HG03103 (cell line): Measurements from ENCODE around the gene UQCRH.
"Not testable (repeated sequence)": the region's sequence is repeated elsewhere in the genome, so short reads cannot be mapped to it uniquely, and the experiment has no call there.

Experiments used
- ATAC-seq: cut with Tn5 transposase; IDR thresholded peaks from one replicate; pipeline ENCODE4 v1.9.1; 2021; ENCODE audit warnings: low read depth; ENCODE audit not compliant: unreplicated experiment

UQCRH gene

DNA sequence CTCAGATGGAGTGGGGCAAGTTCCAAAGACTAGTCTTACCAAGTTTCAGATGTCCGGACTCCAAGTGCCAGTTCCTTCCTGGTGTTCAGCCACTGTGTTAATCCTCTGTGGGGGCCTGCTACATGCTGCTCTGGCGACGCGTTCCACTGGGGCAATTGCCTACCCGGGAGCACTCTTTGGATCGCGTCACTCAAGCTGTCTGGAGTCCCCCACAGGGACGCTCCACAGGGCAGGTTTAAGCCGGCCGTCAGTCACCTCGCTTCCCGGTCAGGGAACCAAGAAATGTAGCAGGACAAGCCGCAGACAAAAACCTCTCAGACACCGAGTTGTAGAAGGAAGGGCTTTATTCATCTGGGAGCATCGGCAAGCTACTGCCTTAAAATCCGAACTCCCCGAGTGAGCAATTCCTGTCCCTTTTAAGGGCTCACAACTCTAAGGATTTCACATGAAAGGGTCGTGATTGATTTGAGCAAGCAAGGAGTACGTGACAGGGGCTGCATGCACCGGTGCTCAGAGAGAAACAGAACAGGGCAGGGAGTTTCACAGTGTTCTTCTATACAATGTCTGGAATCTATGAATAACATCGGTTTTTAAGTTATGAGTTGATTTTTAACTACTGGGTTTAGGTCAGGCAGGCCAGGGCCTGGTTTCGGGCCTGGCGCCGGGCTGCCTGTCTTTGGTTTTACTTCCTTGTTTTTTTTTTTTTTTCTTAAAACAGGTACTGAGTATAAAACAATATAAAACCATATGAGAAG, 28.5 kb downstream of the UQCRH start:
- ATAC-seq, result not testable (repeated sequence)

DNA sequence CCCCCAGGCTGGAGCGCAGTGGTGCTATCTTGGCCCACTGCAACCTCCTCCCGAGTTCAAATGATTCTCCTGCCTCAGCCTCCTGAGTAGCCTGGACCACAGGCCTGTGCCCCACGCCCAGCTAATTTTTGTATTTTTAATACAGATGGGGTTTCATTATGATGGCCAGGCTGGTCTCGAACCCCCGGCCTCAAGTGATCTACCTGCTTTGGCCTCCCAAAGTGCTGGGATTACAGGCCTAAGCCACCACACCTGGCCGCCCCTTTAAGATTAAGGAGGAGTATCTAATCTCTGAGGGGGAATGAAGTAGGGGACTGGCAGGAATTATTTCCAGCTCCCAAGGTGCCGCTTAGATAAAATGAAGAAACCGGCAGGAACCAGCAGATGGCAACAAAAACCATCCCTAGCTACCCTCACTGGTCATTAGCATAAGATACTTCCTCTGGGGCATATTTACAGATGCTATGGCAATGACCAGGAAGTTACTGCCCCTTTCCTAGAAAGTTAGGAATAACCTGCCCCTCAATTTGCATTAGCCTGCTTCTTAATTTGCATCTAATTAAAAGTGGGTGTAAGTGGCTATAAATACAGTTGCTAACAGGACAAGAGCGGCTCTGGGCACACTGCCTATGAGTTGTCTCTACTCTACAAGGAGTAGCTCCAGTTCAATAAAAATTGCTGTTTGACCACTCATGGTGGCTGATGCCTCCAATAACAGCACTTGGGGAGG, 30.0 kb downstream of the UQCRH start:
- ATAC-seq, result peak; percentile 45

DNA sequence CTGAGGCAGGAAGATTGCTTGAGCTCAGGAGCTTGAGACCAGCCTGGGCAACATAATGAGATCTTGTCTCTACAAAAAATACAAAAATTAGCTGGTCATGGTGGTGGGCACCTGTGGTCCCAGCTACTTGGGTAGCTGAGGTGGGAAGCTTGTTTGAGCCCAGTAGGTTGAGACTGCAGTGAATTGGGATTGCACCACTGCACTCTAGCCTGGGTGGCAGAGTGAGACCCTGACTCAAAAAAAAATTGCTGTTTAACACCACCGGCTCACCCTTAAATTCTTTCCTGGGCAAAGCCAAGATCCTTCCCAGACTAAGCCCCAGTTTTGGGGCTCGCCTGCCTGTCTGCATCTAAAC, 30.5 kb downstream of the UQCRH start:
- no peak for ATAC-seq

DNA sequence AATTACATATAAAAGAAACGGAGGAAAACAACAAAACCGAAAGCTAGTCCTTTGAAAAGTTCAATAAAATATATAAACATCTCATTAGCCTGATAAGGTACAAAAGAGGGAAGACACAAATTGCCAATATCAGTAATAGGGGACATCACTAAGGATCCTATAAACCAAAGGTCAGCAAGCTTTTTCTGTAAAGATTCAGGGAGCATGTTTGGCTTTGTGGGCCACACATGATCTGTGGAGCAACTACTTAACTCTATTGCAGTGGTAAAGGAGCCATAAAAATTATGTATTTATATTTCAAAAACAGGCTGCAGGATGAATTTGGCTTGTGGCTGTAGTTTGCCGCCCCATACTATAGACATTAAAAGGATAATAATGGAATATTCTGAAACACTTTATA, 31.6 kb downstream of the UQCRH start:
- ATAC-seq, result no peak

DNA sequence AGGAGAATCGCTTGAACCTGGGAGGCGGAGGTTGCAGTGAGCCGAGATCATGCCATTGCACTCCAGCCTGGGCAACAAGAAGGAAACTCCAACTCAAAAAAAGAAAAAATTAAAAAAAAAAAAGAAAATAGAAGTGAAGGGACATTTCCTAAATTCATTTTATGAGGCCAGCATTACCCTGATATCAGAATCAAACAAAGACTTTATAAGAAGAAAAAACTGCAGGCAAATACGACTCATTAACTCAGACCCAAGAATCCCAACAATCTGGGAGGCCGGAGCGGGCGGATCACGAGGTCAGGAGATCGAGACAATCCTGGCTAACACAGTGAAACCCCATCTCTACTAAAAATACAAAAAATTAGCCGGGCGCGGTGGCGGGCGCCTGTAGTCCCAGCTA, 33.9 kb downstream of the UQCRH start:
- not testable (repeated sequence) for ATAC-seq

DNA sequence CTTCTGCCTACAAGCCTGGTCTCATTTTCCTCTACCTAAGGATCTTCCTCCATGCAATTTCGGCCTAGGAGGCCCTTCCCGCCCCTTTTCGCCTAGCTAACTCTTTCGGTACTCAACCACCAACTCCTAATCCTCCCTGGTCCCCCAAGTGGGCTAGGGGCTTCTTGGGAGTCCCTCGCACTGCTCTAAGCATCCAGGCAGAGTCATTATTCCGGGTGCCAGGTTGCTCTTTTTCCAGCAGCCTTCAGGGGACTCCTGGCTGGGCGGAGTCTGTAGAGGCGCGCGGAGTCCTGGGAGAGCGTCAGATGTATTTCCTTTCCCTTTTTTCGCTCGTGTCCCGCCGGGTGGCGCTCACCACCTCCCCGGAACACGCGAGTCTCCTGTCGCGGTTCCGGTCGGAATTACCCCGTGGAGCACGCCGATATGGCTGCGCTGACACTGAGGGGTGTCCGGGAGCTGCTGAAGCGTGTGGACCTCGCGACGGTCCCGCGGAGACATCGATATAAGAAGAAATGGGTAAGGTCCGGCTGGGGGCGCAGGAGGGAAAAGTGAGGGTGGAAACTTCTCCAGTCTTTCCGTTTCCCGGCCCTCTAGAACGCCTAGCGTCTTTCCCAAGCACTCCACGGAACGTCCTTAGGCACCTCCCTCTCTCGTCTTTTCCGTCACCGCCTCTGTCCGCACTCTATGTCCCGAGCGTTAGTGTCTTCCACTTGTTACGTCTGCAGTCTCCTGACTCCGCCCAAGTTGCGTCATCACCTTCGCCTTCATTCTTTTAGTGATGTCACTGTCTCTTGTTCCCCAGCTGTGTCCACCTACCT, 37.1 kb downstream of the UQCRH start, which contains the start of gene NSUN4:
NSUN4 (plus strand) TSS at position 404 of the 818 bp plus-strand sequence; CDS start at position 424, 20 bp downstream.
- peak; percentile 57 for ATAC-seq

DNA sequence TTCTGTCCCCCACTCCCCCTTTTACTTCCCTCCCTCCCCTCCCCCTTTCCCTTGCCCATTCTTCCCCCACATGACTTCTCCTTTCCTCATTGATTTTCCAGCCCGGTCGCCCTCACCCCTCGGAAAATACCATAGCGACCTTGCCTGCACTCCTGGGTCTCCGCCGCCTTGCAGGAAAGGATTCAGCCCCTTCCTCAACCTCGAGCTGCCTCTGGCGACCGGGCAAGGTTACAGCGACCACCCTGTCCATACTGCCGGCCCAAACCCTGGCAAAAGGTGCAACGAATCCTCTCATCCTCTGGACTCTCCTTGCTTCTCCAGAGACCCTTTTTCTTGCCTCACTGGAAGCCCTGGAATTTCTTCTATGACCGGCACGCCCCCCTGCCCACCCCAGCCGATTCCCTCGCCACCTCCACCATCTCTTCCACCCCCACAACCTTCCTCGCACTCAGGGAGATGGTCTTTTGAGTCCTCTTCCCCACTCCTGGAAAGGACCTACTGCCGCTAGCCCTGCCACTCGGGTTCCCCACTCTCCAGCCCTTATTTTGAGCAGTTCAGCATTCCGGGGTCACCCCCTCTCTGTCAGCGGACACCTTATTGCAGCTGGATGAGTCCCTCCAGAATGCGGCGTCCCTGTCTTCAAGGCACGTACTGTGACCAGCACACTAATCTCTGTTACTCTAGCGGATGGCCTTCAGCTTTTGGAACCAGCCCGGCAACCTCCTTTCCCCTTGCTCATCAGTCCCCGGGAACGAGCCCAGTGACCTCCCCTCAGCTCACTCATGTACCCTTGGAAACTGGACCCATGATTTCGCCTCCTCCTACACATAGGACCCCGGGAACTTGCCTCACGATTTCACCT, 38.0 kb downstream of the UQCRH start:
- no peak for ATAC-seq

DNA sequence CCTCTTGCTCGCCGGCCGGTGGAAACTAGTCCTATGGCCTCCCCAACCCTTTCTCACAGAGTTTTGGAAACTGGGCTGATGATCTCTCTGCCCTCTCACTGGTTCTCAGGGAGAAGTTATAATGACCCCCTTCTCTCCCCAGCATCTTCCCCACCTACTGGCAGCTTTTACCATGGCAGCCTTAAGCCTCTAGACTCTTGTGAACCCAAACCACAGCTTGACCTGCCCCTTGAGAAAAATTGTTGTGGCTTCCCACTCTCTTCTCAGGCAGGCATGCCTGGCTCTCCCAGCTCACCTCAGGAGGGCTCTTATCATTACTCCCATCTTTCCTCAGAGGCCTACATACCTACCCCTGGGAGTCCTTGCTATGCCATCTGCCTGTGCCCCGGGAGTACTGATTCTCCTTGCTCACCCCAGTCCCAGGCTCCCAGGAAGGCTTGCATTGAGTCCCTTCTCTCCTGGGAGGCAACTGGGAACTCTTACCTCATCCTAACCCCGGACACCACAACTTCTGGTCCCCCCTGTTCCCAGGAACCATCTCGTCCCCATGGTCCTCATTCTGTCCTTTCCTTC, 38.7 kb downstream of the UQCRH start:
- ATAC-seq, result no peak

DNA sequence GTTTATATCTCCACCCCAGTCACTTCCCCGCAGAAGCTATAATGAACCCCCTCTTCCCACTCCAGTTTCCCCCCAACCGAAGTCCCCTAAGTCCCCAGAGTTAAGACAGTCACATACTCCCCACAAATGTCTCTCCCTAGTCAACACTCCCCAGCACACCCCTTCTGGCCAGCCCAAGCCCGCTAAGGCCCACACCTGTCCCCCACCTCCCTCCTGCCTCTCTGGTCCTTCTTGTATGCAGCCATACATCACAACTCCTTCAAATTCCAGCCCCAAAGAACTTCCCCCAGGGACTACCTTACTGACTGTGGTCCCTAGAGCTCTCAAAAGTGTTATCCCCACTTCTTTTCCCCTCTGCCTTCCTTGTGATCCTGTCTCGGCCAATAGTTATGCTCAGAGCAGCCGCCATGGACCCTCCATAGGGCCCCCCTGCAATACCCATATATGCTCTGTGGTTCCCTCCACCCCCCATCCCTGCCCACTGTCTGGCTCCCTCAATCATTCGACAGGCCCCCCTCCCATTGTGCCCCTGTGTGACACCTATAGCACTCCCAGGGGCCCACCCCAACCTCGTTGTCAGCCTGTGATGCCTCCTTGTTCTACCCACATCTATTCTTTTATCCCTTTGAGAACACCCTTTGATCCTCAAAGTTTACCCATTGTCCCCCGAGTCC, 39.3 kb downstream of the UQCRH start:
- ATAC-seq, result no peak

DNA sequence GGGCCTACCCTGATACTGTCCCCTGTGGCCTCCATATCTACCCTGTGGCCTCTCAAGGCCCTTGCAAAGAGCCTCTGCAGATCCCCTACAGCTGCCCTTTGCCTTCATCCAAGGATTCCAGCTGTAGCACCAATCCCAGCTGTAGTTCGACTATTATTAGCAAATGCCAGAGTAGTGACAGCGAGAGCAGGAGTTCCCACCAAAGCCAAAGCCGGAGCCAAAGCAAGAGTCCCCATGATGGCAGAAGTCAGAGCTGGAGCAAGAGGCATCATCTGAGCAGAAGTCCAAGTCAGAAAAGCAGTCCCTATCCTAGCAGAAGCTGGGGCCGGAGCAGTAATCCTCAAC, 39.8 kb downstream of the UQCRH start:
- ATAC-seq, result no peak

DNA sequence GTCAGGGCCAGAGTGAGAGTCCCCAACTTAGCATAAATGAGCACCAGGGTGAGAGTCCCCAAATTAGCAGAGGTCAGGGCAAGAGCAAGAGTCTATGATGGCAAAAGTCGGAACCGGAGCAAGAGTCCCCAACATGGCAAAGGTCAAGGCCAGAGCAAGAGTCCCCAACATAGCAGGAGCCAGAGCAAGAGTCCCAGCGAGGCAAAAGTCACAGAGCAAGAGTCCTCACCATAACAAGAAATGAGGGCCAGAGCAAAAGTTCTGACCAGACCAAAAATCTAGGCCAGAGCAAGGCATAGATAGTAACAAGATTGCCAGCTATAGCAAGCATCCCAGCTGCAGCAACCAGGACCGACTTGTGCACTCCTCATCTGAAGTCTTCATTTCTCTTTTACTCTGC, 40.2 kb downstream of the UQCRH start:
- ATAC-seq, result no peak

DNA sequence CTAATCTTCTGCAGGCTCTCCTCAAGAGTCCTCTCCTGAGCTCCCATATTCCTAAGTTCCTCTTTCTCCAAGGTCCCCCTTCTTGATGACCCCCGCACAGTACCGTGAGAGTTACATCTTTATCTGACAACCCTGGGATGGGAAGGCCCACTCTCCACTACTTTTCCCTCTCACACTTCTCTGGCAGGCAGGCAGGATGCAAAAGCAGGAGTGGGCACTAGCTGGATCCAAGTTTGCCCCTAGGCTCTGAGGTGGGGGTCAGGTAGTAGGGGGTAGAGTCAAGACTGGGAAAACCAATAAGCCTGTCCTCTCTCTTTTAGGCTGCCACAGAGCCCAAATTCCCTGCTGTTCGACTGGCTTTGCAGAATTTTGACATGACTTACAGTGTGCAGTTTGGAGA, 41.0 kb downstream of the UQCRH start:
- ATAC-seq, result no peak

DNA sequence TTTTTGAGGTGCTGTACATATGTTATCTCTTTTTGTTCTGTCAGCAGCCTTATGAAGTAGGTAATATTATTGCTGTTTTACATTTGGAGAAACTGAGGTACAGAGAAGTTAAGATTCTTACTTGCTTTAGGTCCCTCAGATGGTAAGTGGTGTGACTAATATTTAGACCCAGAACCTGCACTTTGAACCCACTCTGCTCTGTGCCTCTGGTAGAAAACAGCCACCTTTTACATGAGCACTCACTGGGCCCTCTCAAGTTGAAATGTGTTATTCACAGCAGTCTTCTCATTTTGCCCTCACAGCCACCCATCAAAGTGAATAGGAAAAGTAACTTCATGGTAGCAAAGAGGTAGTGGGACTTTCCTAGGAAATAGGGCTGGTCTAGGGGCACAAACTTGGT, 41.8 kb downstream of the UQCRH start:
- no peak for ATAC-seq

DNA sequence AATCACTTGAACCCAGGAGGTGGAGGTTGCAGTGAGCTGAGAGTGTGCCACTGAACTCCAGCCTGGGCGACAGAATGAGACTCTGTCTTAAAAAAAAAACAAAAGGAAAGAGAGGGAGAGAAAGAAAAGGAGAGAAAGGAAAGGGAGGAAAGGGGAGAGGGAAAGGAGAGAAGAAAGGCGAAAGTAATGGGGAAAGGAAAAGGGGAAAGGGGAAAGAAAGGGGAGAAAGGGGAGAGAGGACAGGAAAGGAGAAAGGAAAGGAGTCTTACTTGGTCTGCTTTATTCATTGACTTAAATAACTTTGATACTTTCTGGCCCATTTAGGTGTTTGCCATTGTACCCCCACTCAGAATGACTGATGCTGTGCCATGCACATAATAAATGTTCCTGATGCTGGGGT, 48.9 kb downstream of the UQCRH start:
- no peak for ATAC-seq

DNA sequence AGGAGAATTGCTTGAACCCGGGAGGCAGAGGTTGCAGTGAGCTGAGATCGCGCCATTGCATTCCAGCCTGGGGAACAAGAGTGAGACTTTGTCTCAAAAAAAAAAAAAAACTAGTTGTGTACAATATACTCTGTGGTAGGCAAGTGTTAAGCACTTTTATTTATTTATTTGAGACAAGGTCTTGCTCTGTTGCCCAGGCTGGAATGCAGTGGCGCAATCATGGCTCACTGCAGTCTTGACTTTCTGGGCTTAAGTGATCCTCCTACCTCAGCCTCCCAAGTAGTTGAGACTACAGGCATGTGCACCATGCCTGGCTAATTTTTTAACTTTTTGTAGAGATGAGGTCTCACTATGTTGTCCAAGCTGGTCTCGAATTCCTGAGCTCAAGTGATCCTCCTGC, 52.4 kb downstream of the UQCRH start:
- ATAC-seq, result not testable (repeated sequence)

DNA sequence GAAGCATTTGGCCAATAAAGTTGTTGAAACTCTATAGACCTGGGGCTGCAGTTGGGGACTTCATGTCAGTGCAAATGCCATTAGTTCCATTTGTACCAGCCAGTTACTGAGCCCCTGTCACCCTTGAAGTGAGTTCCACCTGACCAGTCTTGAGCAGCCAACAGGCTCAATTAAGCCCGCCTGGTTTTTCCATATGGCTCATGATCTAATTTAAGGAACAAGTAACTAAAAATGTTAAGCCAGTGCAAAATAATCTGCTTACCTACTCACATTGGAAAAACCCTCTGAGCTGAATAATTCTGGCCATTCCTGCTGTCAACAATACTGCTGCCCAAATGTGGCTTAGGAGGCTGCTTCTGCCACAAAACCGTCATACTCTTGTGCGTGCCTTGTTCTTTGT, 58.7 kb downstream of the UQCRH start:
- ATAC-seq, result no peak

DNA sequence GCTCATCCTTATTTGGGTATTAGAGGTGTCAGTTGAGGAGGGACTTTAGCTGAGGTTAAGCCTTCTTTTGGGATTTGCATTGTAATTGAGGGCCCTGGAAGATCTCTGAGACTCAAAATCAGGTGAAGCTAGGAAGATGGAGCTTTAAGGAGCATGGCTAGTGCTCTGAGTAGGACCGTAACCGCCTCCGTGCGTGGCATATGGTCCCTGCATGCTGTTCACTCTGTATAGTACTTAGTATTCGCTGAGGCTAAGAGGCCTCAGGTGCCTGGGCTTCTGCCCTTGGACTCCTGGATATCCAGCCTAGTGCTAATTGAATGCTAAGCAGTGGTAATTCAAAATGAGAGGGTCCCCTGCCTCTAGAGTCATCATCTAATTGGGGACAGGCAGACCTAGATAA, 59.6 kb downstream of the UQCRH start:
- ATAC-seq, result no peak

DNA sequence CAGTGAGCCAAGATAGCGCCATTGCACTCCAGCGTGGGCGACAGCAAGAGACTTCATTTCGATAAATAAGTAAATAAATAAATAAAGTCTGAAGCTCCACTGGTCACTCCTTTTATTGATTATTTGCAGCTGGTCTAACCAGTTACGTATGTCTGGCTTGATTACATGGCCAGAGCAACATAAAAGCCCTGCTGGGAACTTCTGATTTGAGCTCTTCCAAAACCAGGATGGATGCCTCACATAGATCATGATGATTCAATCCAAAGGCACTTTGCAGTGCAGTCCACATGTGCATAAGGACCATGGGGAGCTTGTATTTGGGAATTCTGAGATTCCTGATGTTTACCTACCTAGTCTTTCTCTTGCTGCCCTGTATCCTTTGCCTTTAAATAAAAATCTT, 61.1 kb downstream of the UQCRH start:
- ATAC-seq, result no peak

DNA sequence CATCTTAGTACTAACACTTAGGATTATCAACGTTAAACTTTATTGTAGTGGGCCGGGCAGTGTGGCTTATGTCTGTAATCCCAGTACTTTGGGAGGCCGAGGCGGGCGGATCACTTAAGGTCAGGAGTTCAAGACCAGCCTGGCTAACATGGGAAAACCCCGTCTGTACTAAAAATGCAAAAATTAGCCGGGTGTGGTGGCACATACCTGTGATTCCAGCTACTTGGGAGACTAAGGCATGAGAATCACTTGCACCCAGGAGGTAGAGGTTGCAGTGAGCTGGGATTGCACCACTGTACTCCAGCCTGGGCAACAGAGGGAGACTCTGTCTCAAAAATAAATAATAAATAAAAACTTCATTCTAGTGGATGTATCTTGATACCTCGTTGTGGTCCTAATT, 62.3 kb downstream of the UQCRH start:
- ATAC-seq, result not testable (repeated sequence)
